Endothelial cell of umbilical vein (primary cell): ENCODE data around the gene PITPNM3.
A peak's percentile ranks its signal among the peaks of the same experiment; 100 is the strongest.

ENCODE experiments used
- EZH2 ChIP-seq: IDR thresholded peaks from 2 replicates; pipeline ENCODE4 v1.6.1; 2012; ENCODE audit warnings: borderline replicate concordance, low read depth, mild to moderate bottlenecking, moderate library complexity, low read length, inconsistent platforms; ENCODE audit not compliant: severe bottlenecking
- FOS ChIP-seq: IDR thresholded peaks from 2 replicates; pipeline ENCODE4 v1.6.1; 2011; ENCODE audit warnings: mild to moderate bottlenecking, low read length, moderate library complexity, borderline replicate concordance; ENCODE audit not compliant: insufficient read depth
- GATA2 ChIP-seq: IDR thresholded peaks from 2 replicates; pipeline ENCODE4 v1.7.0; 2011; ENCODE audit warnings: low read depth, mild to moderate bottlenecking, moderate library complexity, mixed read lengths, low read length; ENCODE audit not compliant: insufficient read length, insufficient read depth
- JUN ChIP-seq: IDR thresholded peaks from 2 replicates; pipeline ENCODE4 v1.6.1; 2011; ENCODE audit warnings: borderline replicate concordance, low read depth; ENCODE audit not compliant: insufficient read length, insufficient read depth
- MYC ChIP-seq: IDR thresholded peaks from one replicate; pipeline ENCODE4 v1.6.1; 2011; ENCODE audit warnings: mild to moderate bottlenecking, low read depth, low read length
- POLR2A ChIP-seq: IDR thresholded peaks from 2 replicates; pipeline ENCODE4 v1.6.1; 2012; ENCODE audit warnings: low read depth, mild to moderate bottlenecking, control low read depth, low read length
- POLR2AphosphoS5 ChIP-seq: IDR thresholded peaks from 2 replicates; pipeline ENCODE4 v1.6.1; 2012; ENCODE audit warnings: low read depth, mild to moderate bottlenecking, control low read depth, low read length, moderate library complexity; ENCODE audit not compliant: insufficient read depth
- TF ChIP-seq, protein P1 (sequence below), 2 donors: IDR thresholded peaks; 1 replicate in 1 of 2; 2 replicates in 1 of 2; pipeline ENCODE4 v1.5.1; 2011; ENCODE audit warnings: low read length in 2 of 2, mild to moderate bottlenecking in 2 of 2, moderate library complexity in 2 of 2, control low read depth in 1 of 2, inconsistent platforms in 1 of 2, low read depth in 1 of 2; ENCODE audit not compliant: insufficient read depth in 1 of 2; ENCODE audit errors: extremely low read depth in 1 of 2
- TF ChIP-seq, protein P2 (sequence below): IDR thresholded peaks from 2 replicates; pipeline ENCODE4 v1.6.1; 2011; ENCODE audit not compliant: insufficient read depth, insufficient read length

DNA sequence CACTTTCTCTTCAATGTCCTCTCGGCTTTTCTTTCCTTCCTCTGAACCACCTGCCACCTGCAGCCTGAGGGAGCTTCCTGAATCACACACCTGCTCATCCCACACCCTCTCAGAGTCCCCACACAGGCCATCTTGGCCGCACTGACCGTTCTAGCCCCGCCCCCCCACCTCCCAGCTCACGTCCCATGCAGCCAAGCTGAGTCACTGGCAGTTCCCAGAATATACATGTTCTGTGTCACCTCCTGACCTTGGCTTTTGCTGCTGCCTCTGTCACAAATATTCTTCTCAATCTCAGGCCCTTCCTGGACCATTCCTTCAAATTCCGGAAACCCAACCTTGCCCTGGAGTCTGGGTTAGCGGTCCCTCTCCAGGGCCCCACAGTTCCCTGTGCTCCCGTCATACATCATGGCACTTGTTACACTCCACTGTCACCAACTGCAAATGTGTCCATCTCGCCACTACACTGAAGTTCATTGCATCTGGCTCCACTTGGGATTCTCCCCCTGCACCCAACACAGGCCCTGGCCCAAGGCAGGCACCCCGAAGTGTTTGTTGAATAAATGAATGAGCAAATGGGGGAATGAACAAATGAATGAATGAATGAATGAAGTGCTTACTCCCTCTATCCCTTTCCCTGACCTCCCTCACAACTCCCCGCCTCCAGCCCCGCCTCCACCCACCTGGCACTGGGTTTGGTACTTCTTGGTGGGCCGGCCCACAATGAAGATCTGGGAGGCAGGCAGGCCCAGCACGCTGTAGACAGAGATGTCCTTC lies 99.3 kb downstream of the PITPNM3 start:
- TF ChIP-seq EZH2 (no peak), POLR2A (no peak), POLR2AphosphoS5 (no peak), MYC (no peak), FOS (peak; percentile 64), GATA2 (no peak), JUN (no peak)
- TF ChIP-seq, protein P1, sequence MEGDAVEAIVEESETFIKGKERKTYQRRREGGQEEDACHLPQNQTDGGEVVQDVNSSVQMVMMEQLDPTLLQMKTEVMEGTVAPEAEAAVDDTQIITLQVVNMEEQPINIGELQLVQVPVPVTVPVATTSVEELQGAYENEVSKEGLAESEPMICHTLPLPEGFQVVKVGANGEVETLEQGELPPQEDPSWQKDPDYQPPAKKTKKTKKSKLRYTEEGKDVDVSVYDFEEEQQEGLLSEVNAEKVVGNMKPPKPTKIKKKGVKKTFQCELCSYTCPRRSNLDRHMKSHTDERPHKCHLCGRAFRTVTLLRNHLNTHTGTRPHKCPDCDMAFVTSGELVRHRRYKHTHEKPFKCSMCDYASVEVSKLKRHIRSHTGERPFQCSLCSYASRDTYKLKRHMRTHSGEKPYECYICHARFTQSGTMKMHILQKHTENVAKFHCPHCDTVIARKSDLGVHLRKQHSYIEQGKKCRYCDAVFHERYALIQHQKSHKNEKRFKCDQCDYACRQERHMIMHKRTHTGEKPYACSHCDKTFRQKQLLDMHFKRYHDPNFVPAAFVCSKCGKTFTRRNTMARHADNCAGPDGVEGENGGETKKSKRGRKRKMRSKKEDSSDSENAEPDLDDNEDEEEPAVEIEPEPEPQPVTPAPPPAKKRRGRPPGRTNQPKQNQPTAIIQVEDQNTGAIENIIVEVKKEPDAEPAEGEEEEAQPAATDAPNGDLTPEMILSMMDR (IDR thresholded peaks at IDR 0.05; ENCODE audit: extremely low read depth in 1 of 2, insufficient read depth in 1 of 2, low read depth in 1 of 2, low read length in 2 of 2) = no peak
- TF ChIP-seq, protein P2, sequence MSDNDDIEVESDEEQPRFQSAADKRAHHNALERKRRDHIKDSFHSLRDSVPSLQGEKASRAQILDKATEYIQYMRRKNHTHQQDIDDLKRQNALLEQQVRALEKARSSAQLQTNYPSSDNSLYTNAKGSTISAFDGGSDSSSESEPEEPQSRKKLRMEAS = no peak
